GM12873 (cell line): ENCODE measurements around the gene PRDX6.

Experiments
- TF ChIP-seq, protein P1 (sequence below): IDR thresholded peaks from 2 replicates; pipeline ENCODE4 v1.5.1; 2012; ENCODE audit warnings: low read depth, mild to moderate bottlenecking, moderate library complexity, low read length, control low read depth; ENCODE audit not compliant: insufficient read depth; ENCODE audit errors: missing control alignments

Gene PRDX6

DNA sequence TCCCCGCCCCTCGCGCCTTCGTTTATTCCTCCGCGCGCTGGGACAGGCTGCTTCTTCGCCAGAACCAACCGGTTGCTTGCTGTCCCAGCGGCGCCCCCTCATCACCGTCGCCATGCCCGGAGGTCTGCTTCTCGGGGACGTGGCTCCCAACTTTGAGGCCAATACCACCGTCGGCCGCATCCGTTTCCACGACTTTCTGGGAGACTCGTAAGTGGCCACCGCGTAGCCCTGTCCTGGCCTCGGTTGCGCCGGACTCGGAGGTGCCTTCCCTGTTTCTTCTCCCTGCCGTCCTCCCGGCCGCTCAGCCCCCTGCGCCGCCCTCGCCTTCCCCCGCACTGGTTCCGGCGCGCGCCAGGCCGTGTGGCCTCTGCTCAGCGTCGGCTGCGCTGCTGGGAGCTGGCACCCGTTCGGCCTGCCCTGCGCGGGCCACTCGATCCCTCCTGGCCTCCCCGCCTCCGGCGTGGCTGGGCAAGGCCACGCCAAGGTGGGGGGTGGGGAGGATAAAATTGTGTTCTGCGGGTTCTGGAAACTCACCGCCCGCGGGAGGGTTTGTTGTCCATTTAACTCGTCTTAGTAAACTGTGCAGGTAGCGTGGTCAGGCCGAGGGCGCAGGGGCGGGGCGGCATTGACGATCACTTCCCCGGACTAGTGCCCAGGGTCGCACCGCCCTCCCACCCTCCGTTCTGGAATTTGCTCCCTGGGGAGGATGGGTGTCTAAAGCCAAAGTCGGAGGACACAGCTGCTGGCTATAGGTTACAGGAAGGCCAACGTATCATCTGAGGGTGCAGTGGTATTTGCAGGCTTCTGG, at the start of gene PRDX6:
PRDX6 (plus strand) TSS at position 50 of the 808 bp plus-strand sequence; CDS start at position 113, 63 bp downstream.
- TF ChIP-seq, protein P1, sequence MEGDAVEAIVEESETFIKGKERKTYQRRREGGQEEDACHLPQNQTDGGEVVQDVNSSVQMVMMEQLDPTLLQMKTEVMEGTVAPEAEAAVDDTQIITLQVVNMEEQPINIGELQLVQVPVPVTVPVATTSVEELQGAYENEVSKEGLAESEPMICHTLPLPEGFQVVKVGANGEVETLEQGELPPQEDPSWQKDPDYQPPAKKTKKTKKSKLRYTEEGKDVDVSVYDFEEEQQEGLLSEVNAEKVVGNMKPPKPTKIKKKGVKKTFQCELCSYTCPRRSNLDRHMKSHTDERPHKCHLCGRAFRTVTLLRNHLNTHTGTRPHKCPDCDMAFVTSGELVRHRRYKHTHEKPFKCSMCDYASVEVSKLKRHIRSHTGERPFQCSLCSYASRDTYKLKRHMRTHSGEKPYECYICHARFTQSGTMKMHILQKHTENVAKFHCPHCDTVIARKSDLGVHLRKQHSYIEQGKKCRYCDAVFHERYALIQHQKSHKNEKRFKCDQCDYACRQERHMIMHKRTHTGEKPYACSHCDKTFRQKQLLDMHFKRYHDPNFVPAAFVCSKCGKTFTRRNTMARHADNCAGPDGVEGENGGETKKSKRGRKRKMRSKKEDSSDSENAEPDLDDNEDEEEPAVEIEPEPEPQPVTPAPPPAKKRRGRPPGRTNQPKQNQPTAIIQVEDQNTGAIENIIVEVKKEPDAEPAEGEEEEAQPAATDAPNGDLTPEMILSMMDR = no peak

GRCh38 chr1:173429471-173430402, 47.4 kb upstream of the PRDX6 start:
- TF ChIP-seq, protein P1 = peak; percentile 83

GRCh38 chr1:173430677-173431303, 46.3 kb upstream of the PRDX6 start:
- TF ChIP-seq, protein P1 = no peak

DNA sequence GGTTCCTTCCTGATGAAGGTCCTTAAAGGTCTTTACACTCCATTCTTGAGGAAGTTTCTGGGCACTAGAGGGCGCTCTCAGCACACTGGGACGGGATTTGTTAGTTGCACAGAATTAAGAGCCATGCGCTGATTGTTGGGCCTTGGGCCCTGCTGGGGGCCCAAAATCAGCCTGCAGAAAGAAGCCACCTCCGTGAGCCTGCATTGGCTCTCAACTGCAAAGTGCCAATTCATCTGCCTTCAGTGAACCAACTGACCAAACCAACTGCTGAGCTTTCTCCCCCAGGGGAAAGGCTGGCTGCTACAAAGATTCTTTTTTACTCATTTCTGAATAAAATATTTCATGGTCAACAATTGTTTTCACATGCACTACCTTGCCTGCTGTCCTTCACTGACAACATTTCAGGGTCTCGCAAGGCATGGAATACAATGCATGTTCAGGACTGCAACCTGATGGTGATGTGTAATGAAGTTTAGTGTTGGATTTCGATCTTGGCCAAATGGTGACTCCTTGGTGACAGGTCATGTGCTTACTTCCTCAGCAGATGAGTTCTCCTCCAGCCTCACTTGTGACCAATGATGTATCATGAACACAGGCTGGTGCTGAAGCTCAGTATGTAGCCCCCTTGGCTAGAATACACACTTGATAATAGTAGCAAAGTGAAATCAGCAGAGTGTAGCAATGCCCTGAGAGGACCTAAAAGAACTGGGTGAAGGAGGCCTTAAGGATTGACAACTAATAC, 45.7 kb upstream of the PRDX6 start:
- TF ChIP-seq, protein P1 = peak; percentile 86

DNA sequence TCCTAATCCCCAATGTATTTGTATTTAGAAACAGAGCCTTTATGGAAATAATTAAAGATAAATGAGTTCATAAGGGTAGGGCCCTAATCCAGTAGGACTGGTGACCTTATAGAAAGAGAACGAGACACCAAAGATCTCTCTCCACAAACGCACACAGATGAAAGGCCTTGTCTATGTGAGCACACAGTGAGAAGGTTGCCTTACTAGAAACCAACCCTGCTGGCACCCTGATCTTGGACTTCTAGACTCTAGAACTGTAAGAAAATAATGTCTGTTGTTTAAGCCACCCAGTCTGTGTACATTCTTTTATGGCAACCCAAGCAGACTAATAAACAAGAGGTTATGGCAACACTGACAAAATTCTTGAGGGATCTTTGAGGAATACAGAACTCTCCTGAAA, 44.8 kb upstream of the PRDX6 start:
- TF ChIP-seq, protein P1 = no peak

DNA sequence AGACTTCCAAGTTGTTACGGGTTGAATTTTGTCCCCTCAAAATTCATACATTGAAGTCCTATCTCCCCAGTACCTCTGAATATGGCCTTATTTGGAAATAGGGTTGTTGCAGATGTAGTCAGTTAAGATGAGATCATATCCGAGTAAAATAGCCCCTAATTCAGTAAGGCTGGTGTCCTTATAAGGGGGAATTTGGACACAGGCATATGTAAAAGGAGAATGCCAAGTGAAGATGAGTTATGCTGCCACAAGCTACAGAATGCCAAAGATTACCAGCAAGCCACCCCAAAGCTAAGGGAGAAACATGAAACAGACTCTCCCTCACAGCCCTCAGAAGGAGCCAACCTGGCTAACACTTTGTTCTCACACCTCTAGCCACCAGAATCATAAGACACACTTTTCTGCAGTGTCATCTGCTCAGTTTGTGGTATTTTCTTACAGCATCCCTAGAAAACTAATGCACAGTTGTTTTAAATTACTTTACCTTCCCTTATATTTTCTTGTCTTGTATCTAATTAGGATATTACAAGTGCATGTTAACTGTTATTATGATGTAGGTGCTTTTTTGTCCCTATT, 43.3 kb upstream of the PRDX6 start:
- TF ChIP-seq, protein P1 = no peak
